ENCODE results near the gene SLC6A13. TPM values are rescaled to one million over a fixed set of nuclear protein-coding genes. Genes with fewer than 3 reads are reported as not detected.

SLC6A13 gene
- total RNA-seq, result not detected in 2 replicates

DNA sequence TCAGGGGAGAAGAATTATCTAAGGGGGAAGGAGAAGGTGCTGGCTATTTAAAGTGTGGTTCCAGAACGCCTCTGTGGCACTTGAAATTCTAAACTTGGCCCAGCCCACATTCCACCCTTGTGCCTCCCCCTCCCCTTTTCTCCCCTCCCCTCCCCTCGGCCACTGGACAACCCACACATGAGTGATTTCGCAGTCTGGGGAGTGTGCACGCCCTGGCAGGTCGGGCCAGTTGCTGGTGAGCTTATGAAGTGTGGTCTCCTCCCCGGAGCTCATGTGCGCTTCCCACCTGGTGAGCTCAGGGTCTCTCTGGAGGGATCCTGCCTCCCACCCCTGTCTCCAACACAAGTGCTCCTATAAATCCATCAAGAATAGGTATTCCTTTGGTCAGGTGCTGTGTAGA, at the start of gene SLC6A13:
Gene SLC6A13, minus strand, starts transcription at position 20 of the 400 bp plus-strand sequence. CDS start 2,784 bp downstream, outside the sequence.

DNA sequence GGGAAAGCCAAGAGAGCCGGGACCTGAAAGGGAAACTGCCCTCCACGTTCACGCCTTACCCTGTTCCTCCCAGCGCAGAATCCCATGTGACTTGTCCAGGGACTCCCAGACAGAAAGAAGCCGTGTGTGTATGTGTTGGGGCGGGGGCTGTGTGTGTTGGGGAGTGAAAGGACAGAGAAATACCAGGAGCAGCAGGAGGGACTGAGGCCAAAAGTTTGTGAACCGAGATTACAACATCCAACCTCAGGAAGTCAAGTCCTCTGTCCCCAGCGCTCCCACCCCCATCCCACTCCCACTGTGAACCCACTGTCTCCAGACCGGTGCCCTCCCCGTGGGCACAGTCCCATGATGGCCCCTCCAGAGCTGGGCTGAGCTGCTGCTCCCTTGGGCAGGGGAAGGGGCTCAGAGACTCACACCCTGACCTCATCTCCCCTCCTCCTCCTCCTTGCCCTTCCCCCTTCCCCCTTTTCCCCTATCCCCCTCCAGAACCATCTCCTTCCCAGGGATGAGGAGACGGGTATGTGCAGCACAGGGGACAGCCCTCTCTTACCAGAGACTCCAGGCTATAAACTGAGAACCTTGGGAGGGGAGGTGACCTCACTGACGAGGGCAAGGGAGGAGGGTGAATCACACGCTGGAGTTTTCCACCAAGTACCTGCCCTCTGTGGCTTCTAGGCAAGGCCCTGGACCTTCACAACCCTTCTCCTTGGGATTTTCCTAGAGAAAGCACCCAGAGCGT, 48.5 kb downstream of the SLC6A13 start, which contains the start of gene SLC6A12:
Gene SLC6A12, minus strand, starts transcription at position 155 of the 739 bp plus-strand sequence. CDS start 4,171 bp downstream, outside the sequence.

Other genes with a start within 250 kb of the SLC6A13 start
- gene IQSEC3, start 196.1 kb downstream of the SLC6A13 start, total RNA-seq, result not detected in 2 replicates
- gene SLC6A12, start 48.7 kb downstream of the SLC6A13 start, total RNA-seq, result not detected in 2 replicates
- gene KDM5A, start 126.5 kb upstream of the SLC6A13 start, total RNA-seq, result 42.3 and 49.0 TPM in 2 replicates
- gene CCDC77, start 138.8 kb upstream of the SLC6A13 start, total RNA-seq, result 6.1 and 8.9 TPM in 2 replicates
- 0.13 TPM in 1 of 2 replicates, not detected in the other for gene B4GALNT3, start 197.1 kb upstream of the SLC6A13 start, total RNA-seq

All from mammary microvascular endothelial cell (primary cell).